ENCODE measurements around the gene DCAF12. TPM values are rescaled to one million over a fixed set of nuclear protein-coding genes. Genes with fewer than 3 reads are reported as not detected.
"Not testable (repeated sequence)": the region's sequence is repeated elsewhere in the genome, so short reads cannot be mapped to it uniquely, and the experiment has no call there.

DCAF12 gene
- total RNA-seq, 1 experiment from 2014 or later: 86.3 TPM

- H3K9me3 ChIP-seq (ENCODE audit: low read length); H2AFZ ChIP-seq (ENCODE audit: low read length); H3K79me2 ChIP-seq (ENCODE audit: low read length); H3K36me3 ChIP-seq (ENCODE audit: insufficient read depth, low read length); H3K4me3 ChIP-seq (ENCODE audit: low read length); H3K27ac ChIP-seq (ENCODE audit: low read length); H3K4me1 ChIP-seq (ENCODE audit: low read length); H3K9ac ChIP-seq (ENCODE audit: low read length); H3K4me2 ChIP-seq (ENCODE audit: low read depth, low read length, poor library complexity, severe bottlenecking); DNase-seq; H3K27me3 ChIP-seq (ENCODE audit: low read length); H4K20me1 ChIP-seq (ENCODE audit: insufficient read depth, low read depth, low read length); H3K9me2 ChIP-seq (replicated peaks; ENCODE audit: insufficient read depth, low read length): not testable (repeated sequence)
Measured at GRCh38 chr9:34138644-34139043, 12.1 kb upstream of the DCAF12 start.

GRCh38 chr9:34134521-34134920 lies 8.0 kb upstream of the DCAF12 start:
- H3K4me3 ChIP-seq (ENCODE audit: low read length): no peak overlapping the region
- no peaks in the 10 kb centered on the region for H3K4me1 ChIP-seq (ENCODE audit: low read length)
- no peaks in the 10 kb centered on the region for H3K36me3 ChIP-seq (ENCODE audit: insufficient read depth, low read length)
- DNase-seq: peak; percentile 16
- H3K4me2 ChIP-seq (ENCODE audit: low read depth, low read length, poor library complexity, severe bottlenecking): no peak overlapping the region
- H3K9ac ChIP-seq (ENCODE audit: low read length): no peak overlapping the region
- no peaks in the 10 kb centered on the region for H3K9me2 ChIP-seq (replicated peaks; ENCODE audit: insufficient read depth, low read length)
- no peaks in the 10 kb centered on the region for H3K27me3 ChIP-seq (ENCODE audit: low read length)
- no peaks in the 10 kb centered on the region for H4K20me1 ChIP-seq (ENCODE audit: insufficient read depth, low read depth, low read length)
- H3K27ac ChIP-seq (ENCODE audit: low read length): no peak overlapping the region
- H3K79me2 ChIP-seq (ENCODE audit: low read length): no peaks in the 10 kb centered on the region
- H2AFZ ChIP-seq (ENCODE audit: low read length): no peak overlapping the region
- H3K9me3 ChIP-seq (ENCODE audit: low read length): no peaks in the 10 kb centered on the region

GRCh38 chr9:34133436-34133949 lies 7.0 kb upstream of the DCAF12 start:
- H3K79me2 ChIP-seq (ENCODE audit: low read length): no peaks in the 10 kb centered on the region

GRCh38 chr9:34131571-34131970 lies 5.1 kb upstream of the DCAF12 start:
- H3K4me3 ChIP-seq (ENCODE audit: low read length): no peak overlapping the region
- H3K27ac ChIP-seq (ENCODE audit: low read length): no peak overlapping the region
- no peak for DNase-seq
- no peaks in the 10 kb centered on the region for H3K9me2 ChIP-seq (replicated peaks; ENCODE audit: insufficient read depth, low read length)
- no peak overlapping the region for H3K4me2 ChIP-seq (ENCODE audit: low read depth, low read length, poor library complexity, severe bottlenecking)
- no peaks in the 10 kb centered on the region for H4K20me1 ChIP-seq (ENCODE audit: insufficient read depth, low read depth, low read length)
- H3K27me3 ChIP-seq (ENCODE audit: low read length): no peaks in the 10 kb centered on the region
- H2AFZ ChIP-seq (ENCODE audit: low read length): no peak overlapping the region
- no peaks in the 10 kb centered on the region for H3K79me2 ChIP-seq (ENCODE audit: low read length)
- no peak overlapping the region for H3K9ac ChIP-seq (ENCODE audit: low read length)
- H3K9me3 ChIP-seq (ENCODE audit: low read length): no peaks in the 10 kb centered on the region
- peaks cover 12% of the 10 kb centered on the region for H3K4me1 ChIP-seq (ENCODE audit: low read length)
- no peaks in the 10 kb centered on the region for H3K36me3 ChIP-seq (ENCODE audit: insufficient read depth, low read length)

More at GRCh38 chr9:34133436-34133949, 7.0 kb upstream of the DCAF12 start:
- H3K27me3 ChIP-seq (ENCODE audit: low read length): no peaks in the 10 kb centered on the region
- no peak overlapping the region for H3K4me3 ChIP-seq (ENCODE audit: low read length)
- no peaks in the 10 kb centered on the region for H3K9me3 ChIP-seq (ENCODE audit: low read length)
- no peaks in the 10 kb centered on the region for H4K20me1 ChIP-seq (ENCODE audit: insufficient read depth, low read depth, low read length)
- no peak overlapping the region for H2AFZ ChIP-seq (ENCODE audit: low read length)
- no peaks in the 10 kb centered on the region for H3K36me3 ChIP-seq (ENCODE audit: insufficient read depth, low read length)
- H3K4me1 ChIP-seq (ENCODE audit: low read length): no peaks in the 10 kb centered on the region
- H3K9me2 ChIP-seq (replicated peaks; ENCODE audit: insufficient read depth, low read length): no peaks in the 10 kb centered on the region
- H3K9ac ChIP-seq (ENCODE audit: low read length): no peak overlapping the region
- no peak for DNase-seq
- H3K27ac ChIP-seq (ENCODE audit: low read length): no peak overlapping the region
- no peak overlapping the region for H3K4me2 ChIP-seq (ENCODE audit: low read depth, low read length, poor library complexity, severe bottlenecking)

GRCh38 chr9:34127035-34127948 lies 794 bp upstream of the DCAF12 start:
- H3K9me3 ChIP-seq (ENCODE audit: low read length): no peaks in the 10 kb centered on the region
- H3K4me2 ChIP-seq (ENCODE audit: low read depth, low read length, poor library complexity, severe bottlenecking): peak overlapping the region; percentile 95
- H3K9me2 ChIP-seq (replicated peaks; ENCODE audit: insufficient read depth, low read length): no peaks in the 10 kb centered on the region
- peaks cover 14% of the 10 kb centered on the region; the same call in 1 of the 2 replicates for H3K36me3 ChIP-seq (ENCODE audit: insufficient read depth, low read length)
- H4K20me1 ChIP-seq (ENCODE audit: insufficient read depth, low read depth, low read length): peaks cover 24% of the 10 kb centered on the region; the same call in 1 of the 2 replicates
- H3K4me3 ChIP-seq (ENCODE audit: low read length): peak overlapping the region; percentile 83
- H3K79me2 ChIP-seq (ENCODE audit: low read length): peaks cover 39% of the 10 kb centered on the region
- H3K27ac ChIP-seq (ENCODE audit: low read length): peak overlapping the region; percentile 94
- peaks cover 39% of the 10 kb centered on the region for H3K4me1 ChIP-seq (ENCODE audit: low read length)
- H3K9ac ChIP-seq (ENCODE audit: low read length): peak overlapping the region; percentile 92
- peak; percentile 48 for DNase-seq
- 0 out of 2 replicates have a peak overlapping the region, but pooled peaks have one; percentile 17 for H2AFZ ChIP-seq (ENCODE audit: low read length)
- H3K27me3 ChIP-seq (ENCODE audit: low read length): no peaks in the 10 kb centered on the region

- Histone ChIP-seq H3K4me1 (ENCODE audit: low read length) (peaks cover 39% of the 10 kb centered on the region), H4K20me1 (ENCODE audit: insufficient read depth, low read depth, low read length) (peaks cover 28% of the 10 kb centered on the region; the same call in 1 of the 2 replicates), H3K27ac (ENCODE audit: low read length) (peak overlapping the region; percentile 94), H3K27me3 (ENCODE audit: low read length) (no peaks in the 10 kb centered on the region), H3K9me2 (replicated peaks; ENCODE audit: insufficient read depth, low read length) (no peaks in the 10 kb centered on the region), H3K9ac (ENCODE audit: low read length) (peak overlapping the region; percentile 92), H3K9me3 (ENCODE audit: low read length) (no peaks in the 10 kb centered on the region), H3K36me3 (ENCODE audit: insufficient read depth, low read length) (peaks cover 23% of the 10 kb centered on the region), H2AFZ (ENCODE audit: low read length) (no peak overlapping the region), H3K4me2 (ENCODE audit: low read depth, low read length, poor library complexity, severe bottlenecking) (peak overlapping the region; percentile 95), H3K4me3 (ENCODE audit: low read length) (peak overlapping the region; percentile 83), H3K79me2 (ENCODE audit: low read length) (peaks cover 55% of the 10 kb centered on the region)
- peak; percentile 60 for DNase-seq
Measured at GRCh38 chr9:34125681-34126206, 754 bp downstream of the DCAF12 start.

GRCh38 chr9:34124926-34125325 lies 1.6 kb downstream of the DCAF12 start:
- peak; percentile 45 for DNase-seq
- Histone ChIP-seq H2AFZ (ENCODE audit: low read length) (no peak overlapping the region), H3K79me2 (ENCODE audit: low read length) (peaks cover 63% of the 10 kb centered on the region), H3K4me2 (ENCODE audit: low read depth, low read length, poor library complexity, severe bottlenecking) (peak overlapping the region; percentile 95), H3K27me3 (ENCODE audit: low read length) (no peaks in the 10 kb centered on the region), H3K4me3 (ENCODE audit: low read length) (peak overlapping the region; percentile 83), H3K4me1 (ENCODE audit: low read length) (peaks cover 39% of the 10 kb centered on the region), H4K20me1 (ENCODE audit: insufficient read depth, low read depth, low read length) (peaks cover 28% of the 10 kb centered on the region; the same call in 1 of the 2 replicates), H3K27ac (ENCODE audit: low read length) (peak overlapping the region; percentile 94), H3K9me2 (replicated peaks; ENCODE audit: insufficient read depth, low read length) (no peaks in the 10 kb centered on the region), H3K9me3 (ENCODE audit: low read length) (no peaks in the 10 kb centered on the region), H3K36me3 (ENCODE audit: insufficient read depth, low read length) (peaks cover 23% of the 10 kb centered on the region), H3K9ac (ENCODE audit: low read length) (peak overlapping the region; percentile 92)

GRCh38 chr9:34124099-34124498 lies 2.4 kb downstream of the DCAF12 start:
- H4K20me1 ChIP-seq (ENCODE audit: insufficient read depth, low read depth, low read length): peaks cover 28% of the 10 kb centered on the region; the same call in 1 of the 2 replicates
- peak; percentile 76 for DNase-seq
- peak overlapping the region; percentile 92 for H3K9ac ChIP-seq (ENCODE audit: low read length)
- peaks cover 27% of the 10 kb centered on the region for H3K36me3 ChIP-seq (ENCODE audit: insufficient read depth, low read length)
- peak overlapping the region; percentile 95 for H3K4me2 ChIP-seq (ENCODE audit: low read depth, low read length, poor library complexity, severe bottlenecking)
- H3K27me3 ChIP-seq (ENCODE audit: low read length): no peaks in the 10 kb centered on the region
- H3K27ac ChIP-seq (ENCODE audit: low read length): peak overlapping the region; percentile 94
- no peak overlapping the region for H2AFZ ChIP-seq (ENCODE audit: low read length)
- peaks cover 71% of the 10 kb centered on the region for H3K79me2 ChIP-seq (ENCODE audit: low read length)
- H3K9me2 ChIP-seq (replicated peaks; ENCODE audit: insufficient read depth, low read length): no peaks in the 10 kb centered on the region
- no peaks in the 10 kb centered on the region for H3K9me3 ChIP-seq (ENCODE audit: low read length)
- peak overlapping the region; percentile 83 for H3K4me3 ChIP-seq (ENCODE audit: low read length)
- H3K4me1 ChIP-seq (ENCODE audit: low read length): peaks cover 39% of the 10 kb centered on the region

Measured in Karpas-422 (cell line).